IPS-NIHi7 (cell line): ENCODE measurements around the gene AKAP1.

Experiments used
- DNase-seq: peaks from one replicate; pipeline ENCODE4 v3.0.0; 2012; ENCODE audit warnings: mixed read lengths; ENCODE audit errors: extremely low spot score

Gene AKAP1

DNA sequence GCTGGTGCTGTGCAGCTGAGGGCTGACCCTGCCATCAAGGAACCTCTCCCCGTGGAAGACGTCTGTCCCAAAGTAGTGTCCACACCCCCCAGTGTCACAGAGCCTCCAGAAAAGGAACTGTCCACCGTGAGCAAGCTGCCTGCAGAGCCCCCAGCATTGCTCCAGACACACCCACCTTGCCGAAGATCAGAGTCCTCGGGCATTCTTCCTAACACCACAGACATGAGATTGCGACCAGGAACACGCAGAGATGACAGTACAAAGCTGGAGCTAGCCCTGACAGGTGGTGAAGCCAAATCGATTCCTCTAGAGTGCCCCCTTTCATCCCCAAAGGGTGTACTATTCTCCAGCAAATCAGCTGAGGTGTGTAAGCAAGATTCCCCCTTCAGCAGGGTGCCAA is 20.5 kb downstream of the AKAP1 start:
- no peak for DNase-seq

DNA sequence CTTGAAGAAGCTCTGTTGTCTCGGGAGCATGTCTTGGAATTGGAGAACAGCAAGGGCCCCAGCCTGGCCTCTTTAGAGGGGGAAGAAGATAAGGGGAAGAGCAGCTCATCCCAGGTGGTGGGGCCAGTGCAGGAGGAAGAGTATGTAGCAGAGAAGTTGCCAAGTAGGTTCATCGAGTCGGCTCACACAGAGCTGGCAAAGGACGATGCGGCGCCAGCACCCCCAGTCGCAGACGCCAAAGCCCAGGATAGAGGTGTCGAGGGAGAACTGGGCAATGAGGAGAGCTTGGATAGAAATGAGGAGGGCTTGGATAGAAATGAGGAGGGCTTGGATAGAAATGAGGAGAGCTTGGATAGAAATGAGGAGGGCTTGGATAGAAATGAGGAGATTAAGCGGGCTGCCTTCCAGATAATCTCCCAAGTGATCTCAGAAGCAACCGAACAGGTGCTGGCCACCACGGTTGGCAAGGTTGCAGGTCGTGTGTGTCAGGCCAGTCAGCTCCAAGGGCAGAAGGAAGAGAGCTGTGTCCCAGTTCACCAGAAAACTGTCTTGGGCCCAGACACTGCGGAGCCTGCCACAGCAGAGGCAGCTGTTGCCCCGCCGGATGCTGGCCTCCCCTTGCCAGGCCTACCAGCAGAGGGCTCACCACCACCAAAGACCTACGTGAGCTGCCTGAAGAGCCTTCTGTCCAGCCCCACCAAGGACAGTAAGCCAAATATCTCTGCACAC is 21.2 kb downstream of the AKAP1 start:
- peak; percentile 61 for DNase-seq

GRCh38 chr17:57106836-57107497 is 21.9 kb downstream of the AKAP1 start:
- DNase-seq, result no peak

DNA sequence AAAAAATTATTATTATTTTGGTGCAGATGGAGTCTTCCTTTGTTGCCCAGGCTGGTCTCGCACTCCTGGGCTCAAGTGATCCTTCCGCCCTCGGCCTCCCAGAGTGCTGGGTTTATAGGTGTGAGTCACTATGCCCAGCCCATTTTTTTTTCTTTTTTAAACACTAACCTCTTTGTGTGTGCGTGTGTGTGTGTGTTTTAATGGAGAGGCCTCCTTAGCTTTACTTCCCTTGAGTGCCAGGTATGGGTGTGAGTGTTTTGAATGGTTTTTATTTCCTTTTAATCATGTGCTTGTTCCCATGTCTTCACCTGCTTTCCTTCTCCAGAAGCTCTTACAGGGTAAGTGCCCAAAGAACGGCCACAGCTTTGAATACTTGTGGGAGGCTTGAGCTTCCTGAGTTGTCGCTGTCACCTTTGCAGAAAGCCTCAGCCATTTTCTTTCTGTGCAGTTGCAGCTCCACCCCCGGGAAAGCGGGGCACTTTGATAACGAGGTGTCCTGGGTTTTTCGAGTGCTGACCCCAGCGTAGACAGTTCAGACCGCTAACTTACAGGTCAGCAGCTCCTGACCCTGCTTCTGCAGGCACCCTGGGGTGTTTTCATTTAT is 22.6 kb downstream of the AKAP1 start:
- DNase-seq, result no peak

DNA sequence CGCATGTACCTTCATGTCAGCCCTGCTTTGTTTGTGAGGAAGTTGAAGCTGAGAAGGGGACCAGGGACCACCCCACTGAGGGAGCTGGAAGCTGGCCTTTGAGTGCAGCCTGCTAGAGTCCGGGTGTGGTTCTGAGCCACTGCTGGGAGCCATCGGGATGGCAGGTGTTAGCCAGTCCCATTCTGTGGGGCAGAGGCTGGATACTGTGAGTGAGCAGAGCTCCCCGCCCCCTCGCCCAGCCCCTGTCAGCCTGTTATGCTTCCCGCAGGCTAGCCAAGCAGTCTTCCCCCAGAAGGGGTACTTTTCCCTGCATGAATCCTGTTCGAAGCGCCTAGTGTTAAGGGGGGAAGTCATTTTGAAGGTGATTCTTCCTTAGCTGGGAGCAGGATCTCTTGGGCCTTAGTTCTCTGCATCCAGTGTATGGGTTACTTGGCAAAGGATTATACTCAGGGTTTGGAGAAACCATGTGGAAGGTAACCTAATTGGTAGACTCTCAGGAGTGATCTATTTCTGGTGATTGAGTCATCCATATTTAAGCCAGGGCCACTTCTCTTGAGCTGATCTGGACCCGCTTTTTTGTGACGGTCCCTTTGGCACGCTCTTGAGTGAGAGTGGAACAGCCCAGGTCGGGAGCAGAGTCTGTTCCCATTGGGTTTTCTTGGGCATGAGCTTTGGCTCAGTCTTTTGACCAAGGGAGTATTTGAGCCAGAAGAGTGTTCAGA is 23.8 kb downstream of the AKAP1 start:
- DNase-seq, result no peak

DNA sequence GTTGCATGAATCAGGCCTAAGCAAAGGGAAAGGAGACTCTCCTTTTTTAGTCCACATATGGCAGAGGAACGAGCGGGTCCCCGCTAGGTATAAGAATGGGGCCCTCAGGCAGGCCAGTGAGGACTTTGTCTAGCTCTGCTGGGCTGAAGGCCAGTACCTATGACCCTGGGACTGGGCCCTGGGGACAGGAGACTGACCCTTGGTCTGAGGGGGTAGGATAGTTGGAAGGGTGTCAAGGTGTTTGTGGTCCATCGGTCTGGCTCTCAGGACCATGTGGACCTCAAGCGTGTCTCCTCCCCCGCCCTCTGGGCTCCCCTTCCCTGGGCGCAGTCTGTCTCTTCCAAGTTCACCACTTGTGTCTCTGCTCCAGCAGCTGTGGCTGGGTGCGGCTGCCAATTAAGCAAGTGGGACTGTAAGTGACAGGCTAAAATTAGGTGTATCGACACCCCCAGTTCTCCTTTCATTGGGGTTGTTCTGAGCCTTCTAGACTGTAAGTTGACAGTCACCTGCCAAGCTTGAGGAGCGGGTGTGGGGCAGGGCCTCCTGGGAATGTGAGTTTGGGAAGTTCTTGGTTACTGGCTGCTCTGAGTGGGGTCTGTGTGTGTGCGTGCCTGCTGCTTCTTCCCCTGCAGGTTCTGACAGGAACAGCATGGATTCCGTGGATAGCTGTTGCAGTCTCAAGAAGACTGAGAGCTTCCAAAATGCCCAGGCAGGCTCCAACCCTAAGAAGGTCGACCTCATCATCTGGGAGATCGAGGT is 24.5 kb downstream of the AKAP1 start:
- DNase-seq, result peak; percentile 51

DNA sequence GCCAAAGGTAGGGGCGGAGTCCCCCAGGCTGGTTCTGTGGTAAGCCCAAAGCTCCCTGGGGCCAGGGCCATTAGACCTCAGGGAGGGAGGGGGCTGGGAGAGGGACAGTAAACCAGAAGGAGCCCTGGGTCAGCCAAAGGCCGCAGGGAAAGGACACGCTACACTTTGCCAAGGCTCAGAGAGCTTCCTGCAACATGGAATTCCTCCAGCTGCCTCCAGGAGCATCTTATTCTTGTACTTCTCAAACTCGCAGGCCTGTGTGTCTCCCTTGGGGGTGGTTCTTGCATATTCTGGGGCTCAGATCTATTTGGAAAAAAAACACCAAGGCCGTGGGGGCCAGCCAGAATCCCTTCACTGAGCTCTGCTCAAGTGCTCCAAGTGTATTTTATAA is 25.1 kb downstream of the AKAP1 start:
- DNase-seq, result no peak

GRCh38 chr17:57110579-57111325 is 25.7 kb downstream of the AKAP1 start:
- DNase-seq, result no peak

DNA sequence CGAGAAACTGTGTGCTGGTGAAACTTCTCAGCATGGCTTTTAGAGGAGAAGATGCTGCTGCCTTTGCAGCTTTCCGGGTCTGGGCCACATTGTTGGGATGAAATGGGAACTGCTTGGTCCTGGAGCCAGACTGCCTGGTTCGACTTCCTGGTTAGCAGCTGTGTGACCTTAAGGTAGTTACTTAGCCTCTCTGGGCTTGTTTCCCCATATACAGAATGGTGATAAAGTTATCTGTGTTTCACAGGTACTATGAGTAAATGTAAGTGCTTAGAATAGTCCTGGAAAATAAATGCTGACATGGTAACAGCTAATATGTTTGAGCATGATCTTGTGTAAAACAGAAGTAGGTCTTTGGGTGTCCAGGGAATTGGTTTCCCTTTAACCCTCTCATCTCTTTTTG is 26.3 kb downstream of the AKAP1 start:
- no peak for DNase-seq

GRCh38 chr17:57113011-57113410 is 28.0 kb downstream of the AKAP1 start:
- no peak for DNase-seq

- DNase-seq, result no peak
These were observed 28.6 kb downstream of the AKAP1 start for GRCh38 chr17:57113656-57114055.

DNA sequence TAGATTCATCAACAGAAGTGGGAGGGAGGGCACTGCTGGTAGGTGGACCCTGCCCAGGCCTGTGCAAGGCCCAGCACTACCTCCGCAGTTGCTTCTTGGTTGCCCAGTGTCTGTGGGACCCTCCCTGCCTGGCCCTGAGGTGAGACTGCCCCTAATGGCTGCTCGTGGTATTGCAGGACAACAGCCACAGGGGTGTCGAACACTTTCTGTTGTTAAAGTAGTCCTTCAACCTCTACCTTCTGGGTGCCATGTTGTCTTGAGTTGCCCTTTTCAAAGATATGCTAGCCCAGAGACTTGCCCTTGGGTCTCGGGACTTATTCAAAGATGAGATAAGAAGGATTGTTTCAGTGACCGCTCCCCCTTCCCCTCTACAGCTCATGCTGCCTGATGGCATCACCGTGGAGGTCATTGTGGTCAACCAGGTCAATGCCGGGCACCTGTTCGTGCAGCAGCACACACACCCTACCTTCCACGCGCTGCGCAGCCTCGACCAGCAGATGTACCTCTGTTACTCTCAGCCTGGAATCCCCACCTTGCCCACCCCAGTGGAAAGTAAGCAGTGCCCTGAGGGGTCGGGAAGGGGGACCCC is 29.1 kb downstream of the AKAP1 start:
- DNase-seq, result peak; percentile 87

GRCh38 chr17:57115377-57115776 is 30.3 kb downstream of the AKAP1 start:
- no peak for DNase-seq

DNA sequence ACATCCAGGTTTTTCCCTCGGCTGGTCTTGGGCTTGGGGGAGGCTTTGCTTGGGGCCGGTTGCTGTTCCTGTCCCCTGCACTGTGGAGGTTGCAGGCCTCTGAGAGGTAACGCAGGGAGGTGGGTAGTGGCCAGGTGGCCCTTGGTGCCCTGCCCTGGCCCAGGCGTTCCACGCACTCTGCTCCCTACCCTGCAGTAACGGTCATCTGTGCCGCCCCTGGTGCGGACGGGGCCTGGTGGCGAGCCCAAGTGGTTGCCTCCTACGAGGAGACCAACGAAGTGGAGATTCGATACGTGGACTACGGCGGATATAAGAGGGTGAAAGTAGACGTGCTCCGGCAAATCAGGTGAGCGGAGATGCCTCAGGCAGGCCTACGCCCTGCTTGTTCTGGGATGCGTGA is 30.9 kb downstream of the AKAP1 start:
- DNase-seq, result no peak

- no peak for DNase-seq
These were observed 32.8 kb downstream of the AKAP1 start for GRCh38 chr17:57117798-57118197.

GRCh38 chr17:57120814-57121213 is 35.8 kb downstream of the AKAP1 start:
- no peak for DNase-seq

- peak; percentile 71 for DNase-seq
These were observed 36.4 kb downstream of the AKAP1 start for GRCh38 chr17:57121308-57122042.

- no peak for DNase-seq
These were observed 39.0 kb downstream of the AKAP1 start for GRCh38 chr17:57124053-57124452.

- DNase-seq, result no peak
These were observed 40.4 kb downstream of the AKAP1 start for GRCh38 chr17:57125406-57125805.

DNA sequence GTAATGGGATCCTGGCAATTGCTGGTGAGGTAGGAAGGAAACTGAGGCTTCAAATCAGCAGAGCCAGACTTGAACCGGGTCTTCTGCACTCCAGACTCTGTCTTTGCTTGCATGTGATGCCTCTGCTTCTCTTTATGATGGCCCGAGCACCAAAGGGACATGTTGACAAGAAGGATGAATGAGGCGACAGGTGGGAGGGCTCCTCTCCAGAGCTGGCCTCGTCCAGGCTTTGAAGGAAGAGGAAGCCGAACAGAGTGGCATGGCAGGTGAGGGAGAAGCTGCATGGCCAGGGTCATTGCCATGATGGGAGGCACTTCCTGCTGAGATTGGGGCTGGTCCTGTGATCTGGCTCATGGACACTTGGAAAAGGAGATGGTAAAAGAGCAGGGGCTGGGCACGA is 40.8 kb downstream of the AKAP1 start:
- no peak for DNase-seq
